Stimulated activated CD4-positive, alpha-beta T cell treated with anti-CD3 and anti-CD28 coated beads, Interleukin-4, amount 100 ng/mL, for 48 hours (primary cell): ENCODE data around the gene ZEB2.

Experiments
- DNase-seq, 2 donors: peaks; one replicate each; pipeline ENCODE4 v3.0.0-alpha.2; 2020; ENCODE audit warnings: low read depth in 2 of 2

Gene ZEB2

GRCh38 chr2:144357623-144358373, 162.1 kb downstream of the ZEB2 start:
- no peak for DNase-seq

GRCh38 chr2:144356402-144356801, 163.5 kb downstream of the ZEB2 start:
- DNase-seq, result no peak

- DNase-seq, result no peak
Observed at GRCh38 chr2:144354953-144355352, 165.0 kb downstream of the ZEB2 start.

GRCh38 chr2:144351687-144352086, 168.2 kb downstream of the ZEB2 start:
- no peak for DNase-seq

GRCh38 chr2:144350151-144350802, 169.6 kb downstream of the ZEB2 start:
- no peak for DNase-seq

GRCh38 chr2:144349674-144350073, 170.2 kb downstream of the ZEB2 start:
- DNase-seq, result no peak

- DNase-seq, result no peak
Observed at GRCh38 chr2:144348846-144349245, 171.1 kb downstream of the ZEB2 start.

- DNase-seq, result no peak
Observed at GRCh38 chr2:144346229-144346628, 173.7 kb downstream of the ZEB2 start.

GRCh38 chr2:144343145-144343544, 176.8 kb downstream of the ZEB2 start:
- DNase-seq, result no peak

- DNase-seq, result no peak
Observed at GRCh38 chr2:144341538-144341937, 178.4 kb downstream of the ZEB2 start.

- no peak for DNase-seq
Observed at GRCh38 chr2:144339048-144339447, 180.9 kb downstream of the ZEB2 start.

GRCh38 chr2:144334551-144334950, 185.4 kb downstream of the ZEB2 start:
- no peak for DNase-seq
